ENCODE results near the gene COL6A3. TPM values are rescaled to one million over a fixed set of nuclear protein-coding genes. Genes with fewer than 3 reads are reported as not detected.
"Not testable (repeated sequence)": the region's sequence is repeated elsewhere in the genome, so short reads cannot be mapped to it uniquely, and the experiment has no call there.

COL6A3 gene
- total RNA-seq, 1 experiment from 2014 or later: 0.86 TPM

DNA sequence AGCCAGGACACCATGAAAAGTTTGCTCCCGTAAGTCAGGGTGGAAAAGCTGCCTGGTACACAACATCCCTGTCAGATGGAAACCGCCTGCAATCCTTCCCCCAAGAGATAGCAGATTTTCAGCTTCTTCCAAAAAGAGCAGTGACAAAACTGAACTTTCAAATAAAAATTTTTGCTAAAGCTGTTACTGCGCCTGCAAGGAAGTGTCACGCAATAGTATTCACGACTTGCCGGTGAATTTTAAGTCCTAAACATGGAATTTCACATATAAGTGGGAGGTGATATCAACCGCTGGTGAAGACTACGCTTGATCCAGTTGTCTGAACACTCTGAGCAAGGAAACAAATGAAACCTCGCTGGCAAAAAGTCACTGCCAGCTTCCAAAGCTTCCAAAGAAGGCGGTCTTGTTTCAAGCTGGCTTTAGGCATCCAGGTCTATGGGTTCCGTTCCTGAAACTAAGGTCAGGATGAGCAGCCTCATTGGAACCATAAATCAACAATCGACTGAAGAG is 2.8 kb downstream of the COL6A3 start:
- Histone ChIP-seq H3K4me1 (ENCODE audit: insufficient read depth, low read length, poor library complexity, severe bottlenecking) (no peaks in the 10 kb centered on the region), H3K9me3 (ENCODE audit: low read depth, low read length, poor library complexity, severe bottlenecking) (no peaks in the 10 kb centered on the region), H3K36me3 (ENCODE audit: insufficient read depth, low read length, poor library complexity, severe bottlenecking) (no peaks in the 10 kb centered on the region), H3K4me3 (ENCODE audit: low read depth, low read length, poor library complexity, severe bottlenecking) (no peak overlapping the region), H3K27ac (ENCODE audit: low read depth, low read length, poor library complexity, severe bottlenecking) (no peak overlapping the region), H3K27me3 (replicated peaks; ENCODE audit: insufficient read depth, low read depth, low read length, poor library complexity) (peaks cover 33% of the 10 kb centered on the region)
- no peak for TF ChIP-seq EZH2 (IDR thresholded peaks at IDR 0.05; ENCODE audit: borderline replicate concordance, low read depth, low read length, poor library complexity, severe bottlenecking)
- TF ChIP-seq, protein P1, sequence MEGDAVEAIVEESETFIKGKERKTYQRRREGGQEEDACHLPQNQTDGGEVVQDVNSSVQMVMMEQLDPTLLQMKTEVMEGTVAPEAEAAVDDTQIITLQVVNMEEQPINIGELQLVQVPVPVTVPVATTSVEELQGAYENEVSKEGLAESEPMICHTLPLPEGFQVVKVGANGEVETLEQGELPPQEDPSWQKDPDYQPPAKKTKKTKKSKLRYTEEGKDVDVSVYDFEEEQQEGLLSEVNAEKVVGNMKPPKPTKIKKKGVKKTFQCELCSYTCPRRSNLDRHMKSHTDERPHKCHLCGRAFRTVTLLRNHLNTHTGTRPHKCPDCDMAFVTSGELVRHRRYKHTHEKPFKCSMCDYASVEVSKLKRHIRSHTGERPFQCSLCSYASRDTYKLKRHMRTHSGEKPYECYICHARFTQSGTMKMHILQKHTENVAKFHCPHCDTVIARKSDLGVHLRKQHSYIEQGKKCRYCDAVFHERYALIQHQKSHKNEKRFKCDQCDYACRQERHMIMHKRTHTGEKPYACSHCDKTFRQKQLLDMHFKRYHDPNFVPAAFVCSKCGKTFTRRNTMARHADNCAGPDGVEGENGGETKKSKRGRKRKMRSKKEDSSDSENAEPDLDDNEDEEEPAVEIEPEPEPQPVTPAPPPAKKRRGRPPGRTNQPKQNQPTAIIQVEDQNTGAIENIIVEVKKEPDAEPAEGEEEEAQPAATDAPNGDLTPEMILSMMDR (conservative IDR thresholded peaks at IDR 0.05; ENCODE audit: low read depth, low read length): no peak
- ChIA-PET CTCF (interaction anchor here (1.5 kb wide), 1 partner anchor 10 kb away, joined by 8 read pairs; no protein-coding TSS in a partner anchor), POLR2A (ENCODE audit: low non-redundant PET) (no interaction called here)
- DNase-seq (ENCODE audit: low spot score): no peak
- BruUV-seq (replicated peaks): no TSS peak
- intact Hi-C loops (cut with micrococcal nuclease; ENCODE audit: unreplicated experiment): loop anchor here (2.0 to 5.0 kb wide), 2 partner anchors 239 to 256 kb away; no protein-coding TSS in a partner anchor

DNA sequence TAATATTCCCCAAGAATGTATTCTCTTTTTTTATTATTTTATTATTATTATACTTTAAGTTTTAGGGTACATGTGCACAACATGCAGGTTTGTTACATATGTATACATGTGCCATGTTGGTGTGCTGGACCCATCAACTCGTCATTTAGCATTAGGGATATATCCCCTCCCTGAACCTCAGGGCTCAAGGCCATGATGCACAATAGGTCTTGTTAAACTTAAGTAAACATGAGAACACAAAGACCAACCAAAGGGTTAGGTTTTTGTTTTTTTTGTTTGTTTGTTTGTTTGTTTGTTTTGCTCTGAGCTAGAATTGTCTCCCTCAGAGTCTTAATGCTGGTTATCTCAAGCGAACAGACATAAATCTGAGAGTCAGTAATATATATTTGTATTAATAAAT is 4.7 kb downstream of the COL6A3 start:
- peaks cover 41% of the 10 kb centered on the region for H3K27me3 ChIP-seq (replicated peaks; ENCODE audit: insufficient read depth, low read depth, low read length, poor library complexity)
- BruUV-seq (replicated peaks); H3K36me3 ChIP-seq (ENCODE audit: insufficient read depth, low read length, poor library complexity, severe bottlenecking); H3K9me3 ChIP-seq (ENCODE audit: low read depth, low read length, poor library complexity, severe bottlenecking); DNase-seq (ENCODE audit: low spot score); H3K27ac ChIP-seq (ENCODE audit: low read depth, low read length, poor library complexity, severe bottlenecking); H3K4me1 ChIP-seq (ENCODE audit: insufficient read depth, low read length, poor library complexity, severe bottlenecking); POLR2A ChIA-PET (ENCODE audit: low non-redundant PET); H3K4me3 ChIP-seq (ENCODE audit: low read depth, low read length, poor library complexity, severe bottlenecking); intact Hi-C loops (cut with micrococcal nuclease; ENCODE audit: unreplicated experiment): not testable (repeated sequence)
- CTCF ChIA-PET: interaction anchor here (1.4 kb wide), 1 partner anchor 244 kb away, joined by 12 read pairs; no protein-coding TSS in a partner anchor

DNA sequence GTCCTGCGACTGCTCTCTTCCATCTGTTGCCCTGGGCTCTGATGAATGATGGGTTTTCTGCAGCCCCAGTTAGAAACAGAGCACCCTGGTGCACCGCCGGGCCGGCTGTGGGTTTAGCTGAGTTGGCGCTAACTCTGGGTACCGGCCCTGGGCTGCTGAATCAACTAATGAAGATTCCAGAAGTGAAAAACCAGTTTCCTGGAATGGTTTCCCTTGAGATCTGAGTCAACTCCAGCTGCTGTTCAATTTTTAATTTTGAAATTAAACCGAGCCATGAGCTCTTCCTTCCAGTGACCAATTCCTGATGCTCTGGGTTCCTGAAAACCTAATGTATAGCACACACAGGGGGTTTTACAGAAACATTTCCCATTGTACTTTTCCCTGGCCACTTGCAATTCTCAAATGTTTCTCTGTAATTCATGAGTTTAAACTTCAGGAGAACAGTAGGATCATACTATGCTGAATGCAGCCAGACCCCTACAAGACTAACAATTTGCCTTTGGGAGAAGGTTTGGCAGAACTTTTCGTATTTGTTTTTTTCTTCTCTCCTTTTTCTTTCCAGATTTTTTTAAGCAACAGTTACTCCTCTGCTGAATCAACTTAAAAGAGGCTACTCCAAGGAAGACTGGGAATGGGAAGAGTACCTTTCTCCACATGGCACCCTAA is 5.5 kb downstream of the COL6A3 start:
- intact Hi-C loops (cut with micrococcal nuclease; ENCODE audit: unreplicated experiment): no loop called here
- Histone ChIP-seq H3K9me3 (ENCODE audit: low read depth, low read length, poor library complexity, severe bottlenecking) (no peaks in the 10 kb centered on the region), H3K36me3 (ENCODE audit: insufficient read depth, low read length, poor library complexity, severe bottlenecking) (no peaks in the 10 kb centered on the region), H3K27me3 (replicated peaks; ENCODE audit: insufficient read depth, low read depth, low read length, poor library complexity) (peaks cover 46% of the 10 kb centered on the region), H3K4me1 (ENCODE audit: insufficient read depth, low read length, poor library complexity, severe bottlenecking) (no peaks in the 10 kb centered on the region), H3K27ac (ENCODE audit: low read depth, low read length, poor library complexity, severe bottlenecking) (no peak overlapping the region), H3K4me3 (ENCODE audit: low read depth, low read length, poor library complexity, severe bottlenecking) (no peak overlapping the region)
- no peak for DNase-seq (ENCODE audit: low spot score)
- ChIA-PET POLR2A (ENCODE audit: low non-redundant PET) (no interaction called here), CTCF (no interaction called here)
- TF ChIP-seq EZH2 (IDR thresholded peaks at IDR 0.05; ENCODE audit: borderline replicate concordance, low read depth, low read length, poor library complexity, severe bottlenecking): no peak
- TF ChIP-seq, protein P1 (conservative IDR thresholded peaks at IDR 0.05; ENCODE audit: low read depth, low read length): no peak
- no TSS peak for BruUV-seq (replicated peaks)

DNA sequence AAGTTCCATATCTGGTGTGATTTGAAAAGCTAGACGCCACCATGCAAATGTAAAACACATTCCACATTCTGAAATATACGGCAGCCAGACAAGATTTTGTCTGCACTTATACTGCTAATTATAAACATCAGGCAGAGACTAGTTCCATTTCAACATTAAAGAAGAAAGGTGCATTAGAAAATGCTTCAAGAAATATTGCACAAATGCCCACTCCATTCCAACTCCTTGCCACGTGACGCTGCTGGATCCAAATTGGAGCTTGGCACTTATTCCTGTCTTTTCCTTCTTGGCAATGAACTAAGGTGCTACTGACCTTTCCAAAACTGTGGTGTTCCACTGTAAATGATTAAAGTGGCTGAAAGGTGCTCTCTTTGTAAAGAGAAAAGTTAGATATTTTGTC is 6.3 kb downstream of the COL6A3 start:
- Histone ChIP-seq H3K4me1 (ENCODE audit: insufficient read depth, low read length, poor library complexity, severe bottlenecking) (no peaks in the 10 kb centered on the region), H3K4me3 (ENCODE audit: low read depth, low read length, poor library complexity, severe bottlenecking) (no peak overlapping the region), H3K27me3 (replicated peaks; ENCODE audit: insufficient read depth, low read depth, low read length, poor library complexity) (peaks cover 53% of the 10 kb centered on the region), H3K27ac (ENCODE audit: low read depth, low read length, poor library complexity, severe bottlenecking) (no peak overlapping the region), H3K9me3 (ENCODE audit: low read depth, low read length, poor library complexity, severe bottlenecking) (no peaks in the 10 kb centered on the region), H3K36me3 (ENCODE audit: insufficient read depth, low read length, poor library complexity, severe bottlenecking) (no peaks in the 10 kb centered on the region)
- CTCF ChIA-PET: no interaction called here
- TF ChIP-seq EZH2 (IDR thresholded peaks at IDR 0.05; ENCODE audit: borderline replicate concordance, low read depth, low read length, poor library complexity, severe bottlenecking): no peak
- TF ChIP-seq, protein P1 (conservative IDR thresholded peaks at IDR 0.05; ENCODE audit: low read depth, low read length): no peak
- intact Hi-C loops (cut with micrococcal nuclease; ENCODE audit: unreplicated experiment): no loop called here
- BruUV-seq (replicated peaks): no TSS peak
- DNase-seq (ENCODE audit: low spot score): no peak
- POLR2A ChIA-PET (ENCODE audit: low non-redundant PET): no interaction called here

All from A673 (cell line).